HG03460 (cell line): Measurements from ENCODE around the gene SLCO2B1.

Experiments used
- ATAC-seq: cut with Tn5 transposase; IDR thresholded peaks from one replicate; pipeline ENCODE4 v1.9.1; 2021; ENCODE audit not compliant: unreplicated experiment

SLCO2B1 gene

DNA sequence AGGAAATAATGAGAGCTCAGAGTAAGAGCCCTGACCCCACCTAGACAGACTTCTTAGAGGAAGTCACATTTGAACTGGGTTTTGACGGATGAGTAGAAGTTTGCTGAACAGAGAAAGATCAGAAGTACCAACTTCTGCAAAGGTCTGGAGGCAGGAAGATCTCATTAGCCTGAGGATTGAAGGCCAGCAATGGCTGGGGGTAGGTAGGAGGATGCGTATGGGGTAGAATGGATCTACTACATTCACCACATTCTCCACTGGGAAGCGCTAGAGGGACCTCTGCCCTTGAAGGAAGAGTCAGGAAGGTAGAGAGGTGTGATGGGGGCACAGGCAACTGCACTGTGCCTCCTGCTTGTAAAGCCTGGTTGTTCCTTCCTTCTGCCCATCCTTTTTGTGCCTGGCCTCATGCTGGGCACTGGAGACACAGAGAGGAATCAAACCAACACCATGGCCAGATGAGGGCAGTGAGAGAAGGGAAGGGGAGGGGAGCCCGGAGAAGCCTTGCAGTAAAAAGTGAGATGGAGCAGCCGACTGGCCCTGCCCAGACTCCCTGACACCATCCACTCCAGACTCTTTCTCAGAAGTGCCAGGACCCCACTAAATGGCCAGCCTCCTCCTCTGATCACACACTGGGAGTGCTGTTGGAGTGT, 94.6 kb downstream of the SLCO2B1 start:
- ATAC-seq: no peak

DNA sequence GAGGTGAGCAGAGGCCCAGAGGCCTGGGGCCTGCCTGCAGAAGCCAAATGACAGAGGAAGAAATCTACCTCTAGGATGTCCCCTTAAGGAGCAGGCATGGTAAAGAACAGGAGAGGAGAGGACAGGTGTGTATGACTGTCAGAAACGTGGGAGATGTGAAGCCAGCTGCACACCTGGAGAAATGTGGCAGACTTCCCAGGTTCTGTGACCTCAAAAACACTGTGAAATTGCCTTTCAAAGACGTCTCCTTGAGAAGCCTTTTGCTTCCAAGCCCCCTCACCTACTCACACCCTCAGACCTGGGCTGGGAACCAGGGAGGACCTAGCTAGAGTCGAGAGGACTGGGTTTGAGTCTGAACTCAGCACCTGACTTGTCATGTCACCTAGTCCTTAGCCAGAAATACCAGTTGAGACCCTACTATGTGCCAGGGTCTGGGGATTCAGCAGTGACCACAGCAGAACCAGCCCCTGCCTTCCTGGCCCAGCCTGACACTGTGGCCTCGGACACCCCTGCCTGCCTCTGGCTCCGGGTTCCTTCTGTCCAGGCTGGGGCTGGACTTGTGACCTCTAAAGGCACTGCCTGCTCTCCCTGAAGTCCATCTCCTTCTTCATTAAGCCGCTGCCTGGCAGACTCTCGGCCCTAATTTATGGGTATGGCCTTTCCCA, 95.2 kb downstream of the SLCO2B1 start:
- ATAC-seq: no peak

DNA sequence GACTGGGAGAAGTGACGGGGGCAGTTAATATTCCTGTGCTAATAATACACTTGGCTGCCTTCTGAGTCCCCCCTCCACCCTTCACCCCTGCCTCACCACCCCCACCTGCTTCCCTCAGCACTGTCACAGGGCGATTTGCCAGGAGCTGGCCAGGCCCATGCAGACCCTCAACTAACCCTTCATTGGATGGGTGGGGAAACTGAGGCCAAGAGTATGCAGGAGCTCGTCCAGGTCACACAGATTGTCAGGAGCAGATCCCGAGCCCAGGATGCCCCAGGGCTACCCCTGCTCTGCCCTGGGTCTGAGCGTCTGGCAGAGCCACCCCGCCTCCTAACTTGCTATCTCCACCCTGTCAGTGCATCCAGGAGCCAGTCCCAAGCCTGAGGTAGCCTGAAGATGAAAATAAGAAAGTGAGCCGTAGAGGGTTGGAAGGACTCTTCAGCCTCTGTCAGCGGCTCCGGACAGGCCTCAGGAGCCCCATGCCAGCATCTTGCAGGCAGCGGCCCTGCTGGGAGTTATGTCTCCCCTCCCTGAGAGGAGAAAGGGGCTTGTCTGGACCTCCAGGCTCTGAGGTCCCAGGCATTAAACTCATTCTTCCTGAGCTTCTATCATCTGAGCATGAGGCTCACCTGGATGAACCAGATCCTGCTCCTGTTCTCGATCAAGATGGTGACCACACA, 95.9 kb downstream of the SLCO2B1 start:
- ATAC-seq: no peak

DNA sequence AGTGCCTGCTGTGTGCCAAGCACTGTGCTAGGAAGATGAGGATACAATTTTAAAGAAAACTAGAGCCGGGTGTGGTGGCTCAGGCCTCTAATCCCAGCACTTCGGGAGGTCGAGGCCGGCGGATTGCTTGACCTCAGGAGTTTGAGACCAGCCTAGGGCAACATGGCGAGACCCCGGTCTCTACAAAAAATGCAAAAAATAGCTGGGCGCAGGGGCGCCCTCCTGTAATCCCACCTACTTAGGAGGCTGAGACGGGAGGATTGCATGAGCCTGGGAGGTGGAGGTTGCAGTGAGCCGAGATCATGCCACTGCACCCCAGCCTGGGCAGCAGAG, 98.0 kb downstream of the SLCO2B1 start:
- no peak for ATAC-seq

DNA sequence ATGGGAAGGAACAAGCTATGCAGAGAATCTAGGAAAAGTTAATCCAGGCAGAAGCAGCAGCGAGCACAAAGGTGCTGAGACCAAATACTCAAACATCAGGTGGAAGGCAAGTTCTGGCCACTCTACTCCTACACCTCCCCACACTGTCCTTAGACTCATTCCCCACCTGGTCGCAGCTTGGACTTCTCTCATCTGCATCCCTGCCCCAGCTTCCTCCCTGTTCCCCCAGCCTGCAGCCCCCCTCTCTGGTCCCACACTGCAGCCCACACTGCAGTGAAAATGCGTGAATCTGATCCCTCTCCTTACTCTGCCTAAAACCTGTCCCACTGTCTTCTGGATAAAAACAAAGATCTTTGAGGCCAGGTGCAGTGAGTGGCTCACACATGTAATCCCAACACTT, 98.8 kb downstream of the SLCO2B1 start:
- no peak for ATAC-seq

DNA sequence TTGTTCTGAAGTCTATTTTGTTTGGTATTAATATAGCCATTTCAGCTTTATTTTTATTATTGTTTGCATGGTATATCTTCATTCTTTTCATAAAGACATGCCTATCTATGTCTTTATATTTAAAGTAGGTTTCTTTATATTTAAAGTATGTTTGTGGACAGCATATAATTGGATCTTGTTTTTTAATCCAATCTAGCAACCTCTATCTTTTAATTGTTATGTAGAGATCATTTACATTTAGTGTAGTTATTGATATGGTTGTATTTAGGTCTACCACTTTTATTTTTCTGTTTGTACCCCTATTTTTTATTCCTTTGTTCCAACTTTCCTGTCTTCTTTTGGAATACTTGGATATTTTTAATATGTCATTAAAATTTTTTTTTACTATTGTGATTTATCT, 103.4 kb downstream of the SLCO2B1 start:
- ATAC-seq: no peak
